Chondrocyte (in vitro differentiated cells): ENCODE data around the gene NAA40. TPM values are rescaled to one million over a fixed set of nuclear protein-coding genes. Genes with fewer than 3 reads are reported as not detected.

ENCODE experiments used
- DNase-seq: peaks from one replicate; pipeline ENCODE4 v3.0.0; 2021; ENCODE audit warnings: mixed read lengths, low spot score
- H3K27ac Mint-ChIP-seq: one replicate; pipeline ENCODE4 v1.8.0; 2021; ENCODE audit warnings: mild to moderate bottlenecking, moderate library complexity, mixed read lengths; ENCODE audit not compliant: unreplicated experiment
- H3K27me3 Mint-ChIP-seq: 2 replicates; pipeline ENCODE4 v1.8.0; 2021; ENCODE audit warnings: low read depth, mixed read lengths
- H3K36me3 Mint-ChIP-seq: 2 replicates; pipeline ENCODE4 v1.8.0; 2021; ENCODE audit warnings: low read depth, mixed read lengths
- H3K4me1 Mint-ChIP-seq: 2 replicates; pipeline ENCODE4 v1.8.0; 2021; ENCODE audit warnings: low read depth, mild to moderate bottlenecking, mixed read lengths
- H3K4me3 Mint-ChIP-seq: one replicate; pipeline ENCODE4 v1.8.0; 2021; ENCODE audit warnings: mild to moderate bottlenecking, moderate library complexity, mixed read lengths; ENCODE audit not compliant: unreplicated experiment
- H3K9me3 Mint-ChIP-seq: 2 replicates; pipeline ENCODE4 v1.8.0; 2021; ENCODE audit warnings: low read depth, mixed read lengths
- CTCF ChIP-seq: fragments of 200-600 bp; sonication (generic); IDR thresholded peaks from 2 replicates; pipeline ENCODE4 v1.5.0; 2021; ENCODE audit warnings: antibody characterized with exemption, mild to moderate bottlenecking, moderate library complexity
- long read RNA-seq: library from polyadenylated mRNA; stranded (forward); transcript quantifications from one replicate; pipeline ENCODE4 v2.0.0, GENCODE V29; 2021
- total RNA-seq: library from RNA; stranded (reverse); gene quantifications from 3 replicates; pipeline ENCODE4 v1.2.1, GENCODE V29; 2021

Gene NAA40
- total RNA-seq, result 17.7 to 28.0 TPM (median 20.8 TPM) in 3 replicates
- long read RNA-seq, full-length matches to known transcripts, result 22 of 27 reads
- long read RNA-seq, partial matches to known transcripts, result 0 of 27 reads
- long read RNA-seq, other reads (novel, unspliced or antisense), result 5 of 27 reads

DNA sequence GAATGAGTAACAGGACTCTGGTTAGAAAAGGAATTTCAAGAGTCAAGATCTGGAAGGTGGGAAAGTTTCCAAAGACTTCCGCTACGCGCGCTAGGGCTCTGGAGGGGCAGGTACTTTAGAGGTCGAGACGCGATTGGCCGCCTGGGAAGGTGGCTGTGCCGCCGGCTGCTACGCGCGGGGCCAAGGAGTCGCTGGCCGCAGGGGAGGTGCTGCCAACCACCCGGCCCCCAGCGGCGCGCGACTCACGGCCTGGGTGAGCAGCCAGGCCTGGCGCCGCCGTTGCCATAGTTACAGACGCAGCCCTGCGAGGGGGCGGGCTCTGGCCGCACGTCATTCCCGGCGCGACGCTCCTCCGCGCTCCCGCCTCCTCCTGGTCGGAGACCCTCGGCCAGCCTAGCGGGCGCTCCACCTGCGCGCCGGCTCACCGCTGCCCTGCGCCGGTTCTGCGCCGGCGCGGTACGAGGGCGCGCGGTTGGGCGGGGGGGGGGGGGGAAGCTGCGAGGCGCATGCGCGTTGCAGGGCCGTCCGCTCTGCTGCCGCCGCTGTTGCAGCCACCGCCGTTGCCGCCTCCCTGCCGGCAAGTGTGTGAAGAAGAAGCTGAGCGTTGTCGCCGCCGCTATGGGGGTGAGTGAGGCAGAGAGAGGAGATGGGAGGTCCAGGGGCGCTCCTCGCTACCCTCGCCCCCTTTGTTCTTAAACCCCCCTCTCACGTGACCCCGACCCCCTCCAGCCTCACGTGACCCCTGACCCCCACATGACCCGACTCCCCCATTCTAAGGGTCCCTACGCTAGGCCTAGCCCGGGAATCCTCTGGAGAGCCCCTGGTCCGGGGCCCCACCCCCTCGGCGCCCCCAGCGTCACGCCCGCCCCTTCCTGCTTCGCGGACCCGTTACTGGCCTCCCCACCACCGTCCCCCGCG is at the start of gene NAA40:
TSS of gene NAA40 (plus strand) at position 524 of the 918 bp plus-strand sequence. CDS start at position 619, 95 bp downstream.
- Mint-ChIP-seq H3K9me3 (no peaks in the 10 kb centered on the region), H3K4me3 (peak within 1 kb of the TSS; percentile 91)

GRCh38 chr11:63889344-63889743 is 49.5 kb upstream of the NAA40 start:
- no peak for TF ChIP-seq CTCF
- no peak for DNase-seq
- H3K9me3 Mint-ChIP-seq, result peaks cover 2% of the 10 kb centered on the region
- H3K27me3 Mint-ChIP-seq, result no peaks in the 10 kb centered on the region
- no peak overlapping the region for H3K4me3 Mint-ChIP-seq
- H3K4me1 Mint-ChIP-seq, result peaks cover 22% of the 10 kb centered on the region
- no peak overlapping the region for H3K27ac Mint-ChIP-seq
- peaks cover 2% of the 10 kb centered on the region for H3K36me3 Mint-ChIP-seq

More for the DNA sequence above, at the start of gene NAA40:
- DNase-seq, result no peak
- H3K27ac Mint-ChIP-seq, result peak within 1 kb of the TSS; percentile 77
- peaks cover 17% of the 10 kb centered on the region for H3K4me1 Mint-ChIP-seq
- no peaks in the 10 kb centered on the region for H3K27me3 Mint-ChIP-seq
- TF ChIP-seq CTCF, result peak; percentile 24
- H3K36me3 Mint-ChIP-seq, result peaks cover 1% of the 10 kb centered on the region

DNA sequence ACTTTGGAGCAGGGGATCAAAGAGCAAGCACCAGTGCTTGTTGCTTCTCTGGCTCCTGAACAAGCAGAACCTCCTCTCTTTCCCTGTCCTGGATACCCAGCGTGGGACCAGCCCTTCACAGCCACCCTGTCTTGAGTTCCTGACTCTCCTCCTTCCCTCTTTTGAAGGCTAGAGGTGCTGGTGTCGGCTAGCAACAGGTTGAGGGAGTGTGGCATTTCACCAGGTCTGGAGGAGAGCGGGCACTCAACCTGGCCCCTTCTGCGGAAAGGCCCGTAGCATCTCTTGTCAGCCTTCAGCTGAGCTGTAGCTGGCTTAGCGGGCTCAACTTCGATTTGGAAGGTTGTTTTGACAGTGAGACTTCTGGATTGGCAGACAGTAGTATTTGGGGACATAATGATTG is 48.4 kb upstream of the NAA40 start:
- peaks cover 2% of the 10 kb centered on the region for H3K9me3 Mint-ChIP-seq
- no peak overlapping the region for H3K4me3 Mint-ChIP-seq
- TF ChIP-seq CTCF, result no peak
- H3K36me3 Mint-ChIP-seq, result peaks cover 2% of the 10 kb centered on the region
- no peak overlapping the region for H3K27ac Mint-ChIP-seq
- H3K4me1 Mint-ChIP-seq, result peaks cover 22% of the 10 kb centered on the region
- no peaks in the 10 kb centered on the region for H3K27me3 Mint-ChIP-seq
- no peak for DNase-seq

DNA sequence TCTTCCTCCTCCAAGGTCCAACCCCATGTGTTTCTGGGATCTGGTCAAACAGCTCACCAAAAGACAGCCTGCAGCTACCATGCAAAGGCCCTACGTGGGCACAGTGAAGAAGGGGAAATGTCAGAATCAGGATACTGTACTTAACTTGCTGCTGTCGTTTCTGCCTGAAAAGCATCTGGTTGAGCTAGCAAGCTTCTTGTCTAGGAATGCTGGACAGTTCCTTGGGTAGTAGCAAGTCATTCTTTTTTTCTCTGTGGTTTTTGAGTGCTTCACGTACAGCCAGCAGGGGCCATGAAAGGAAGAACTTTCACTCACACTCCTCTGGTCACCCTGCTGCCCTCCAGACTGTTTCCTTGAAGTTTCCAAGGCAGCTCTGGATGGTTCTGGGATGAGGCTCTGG is 46.6 kb upstream of the NAA40 start:
- Mint-ChIP-seq H3K27me3 (no peaks in the 10 kb centered on the region), H3K4me3 (no peak overlapping the region), H3K36me3 (peaks cover 9% of the 10 kb centered on the region), H3K9me3 (peaks cover 2% of the 10 kb centered on the region), H3K27ac (peak overlapping the region; percentile 57), H3K4me1 (peaks cover 19% of the 10 kb centered on the region)
- DNase-seq, result no peak
- TF ChIP-seq CTCF, result no peak

DNA sequence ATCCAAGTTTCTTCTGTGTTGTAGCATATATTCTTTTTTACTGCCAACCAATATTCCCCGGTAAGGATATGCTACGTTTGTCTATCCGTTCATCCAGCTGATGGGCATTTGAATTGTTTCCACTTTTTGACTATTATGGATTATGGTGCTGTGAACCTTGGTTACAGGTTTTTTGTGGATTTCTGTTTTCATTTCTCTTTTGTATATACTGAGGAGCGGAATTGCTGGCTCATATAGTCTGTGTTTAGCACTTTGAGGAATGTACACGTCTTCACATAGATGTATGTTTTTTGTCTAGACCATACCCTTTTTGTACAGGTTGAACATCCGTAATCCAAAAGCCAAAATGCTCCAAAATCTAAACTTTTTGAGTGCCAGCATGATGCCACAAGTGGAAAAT is 45.4 kb upstream of the NAA40 start:
- peaks cover 8% of the 10 kb centered on the region for H3K4me1 Mint-ChIP-seq
- H3K27ac Mint-ChIP-seq, result no peak overlapping the region
- H3K4me3 Mint-ChIP-seq, result no peak overlapping the region
- H3K36me3 Mint-ChIP-seq, result peaks cover 13% of the 10 kb centered on the region
- no peaks in the 10 kb centered on the region for H3K27me3 Mint-ChIP-seq
- peaks cover 2% of the 10 kb centered on the region for H3K9me3 Mint-ChIP-seq
- DNase-seq, result no peak
- TF ChIP-seq CTCF, result no peak
